H1 (cell line): ENCODE measurements around the gene LHFPL3. TPM values are rescaled to one million over a fixed set of nuclear protein-coding genes. Genes with fewer than 3 reads are reported as not detected.

Source experiments
- ATF2 ChIP-seq: IDR thresholded peaks from 2 replicates; pipeline ENCODE4 v1.6.1; 2012; ENCODE audit warnings: low read length, inconsistent platforms
- CHD7 ChIP-seq: fragments of 300-600 bp; sonication (generic); IDR thresholded peaks from 2 replicates; pipeline ENCODE4 v1.7.1; 2012; ENCODE audit warnings: low read length, moderate library complexity, mild to moderate bottlenecking, inconsistent platforms; ENCODE audit not compliant: insufficient replicate concordance
- CTBP2 ChIP-seq: IDR thresholded peaks from 2 replicates; pipeline ENCODE4 v1.7.0; 2011; ENCODE audit warnings: borderline replicate concordance, mild to moderate bottlenecking, moderate library complexity, mixed read lengths, low read length; ENCODE audit not compliant: insufficient read depth, insufficient read length
- HDAC6 ChIP-seq: IDR thresholded peaks from one replicate; pipeline ENCODE4 v1.7.1; 2012; ENCODE audit warnings: low read depth, mild to moderate bottlenecking, inconsistent platforms, low read length, moderate library complexity
- MAFK ChIP-seq: IDR thresholded peaks from 2 replicates; pipeline ENCODE4 v1.6.1; 2012; ENCODE audit warnings: low read depth, mild to moderate bottlenecking, improper control_type of control experiment, low read length
- NANOG ChIP-seq: IDR thresholded peaks from 2 replicates; pipeline ENCODE4 v1.6.1; 2011; ENCODE audit warnings: low read length, low read depth, mild to moderate bottlenecking, inconsistent platforms; ENCODE audit not compliant: insufficient read depth, poor library complexity, severe bottlenecking
- RBBP5 ChIP-seq: IDR thresholded peaks from 2 replicates; pipeline ENCODE4 v1.7.1; 2012; ENCODE audit warnings: low read depth, mild to moderate bottlenecking, inconsistent platforms, low read length, moderate library complexity, borderline replicate concordance
- RNF2 ChIP-seq: fragments of 200-900, 300-1000 bp; sonication (generic); IDR thresholded peaks from 2 replicates; pipeline ENCODE4 v1.7.1; 2016; ENCODE audit warnings: borderline replicate concordance, low read depth, mild to moderate bottlenecking, antibody characterized with exemption, low read length; ENCODE audit not compliant: poor library complexity, severe bottlenecking; ENCODE audit errors: missing control alignments
- YY1 ChIP-seq: IDR thresholded peaks from 2 replicates; pipeline ENCODE4 v1.6.1; 2011; ENCODE audit warnings: low read depth, mild to moderate bottlenecking, low read length
- polyA plus RNA-seq, 7 experiments: library from polyadenylated mRNA; depleted of rRNA in 3 of 7; stranded (reverse) in 5 of 7; unstranded in 2 of 7; fragments of >200 nt in 5 of 7; fragments of 200-250 nt in 2 of 7; gene quantifications; 1 replicate in 5 of 7; 2 replicates in 1 of 7; 4 replicates in 1 of 7; pipeline versions ENCODE4 v1.2.1 to v1.2.3, GENCODE V29; 2011 to 2013; ENCODE audit warnings: missing spikeins in 2 of 7, mixed read lengths in 2 of 7
- total RNA-seq: library from RNA; stranded (reverse); fragmentation: NEBNext Ultra II Directional; extraction: Animal tissue kit (Norgen Biotek cat#: 25700); gene quantifications from 2 replicates; pipeline ENCODE4 v1.2.1, GENCODE V29; 2021

The LHFPL3 gene
- total and polyA plus RNA-seq, 2 of the 8 experiments (the other 6 are each of a cell fraction or from before 2014, with no cell fraction given), result 0.24 to 0.50 TPM

- TF ChIP-seq CHD7 (no peak), YY1 (no peak), RBBP5 (no peak), RNF2 (no peak), NANOG (no peak), HDAC6 (no peak), ATF2 (no peak), MAFK (no peak), CTBP2 (no peak)
Measured at GRCh38 chr7:104412911-104413310, 84.5 kb downstream of the LHFPL3 start (continued).
